HG02973 (cell line): ENCODE data around the gene RHO.
"Not testable (repeated sequence)": the region's sequence is repeated elsewhere in the genome, so short reads cannot be mapped to it uniquely, and the experiment has no call there.

Source experiments
- ATAC-seq: cut with Tn5 transposase; IDR thresholded peaks from one replicate; pipeline ENCODE4 v1.9.1; 2021; ENCODE audit warnings: moderate library complexity; ENCODE audit not compliant: unreplicated experiment

The RHO gene

GRCh38 chr3:129542747-129543146 lies 14.3 kb downstream of the RHO start:
- no peak for ATAC-seq

GRCh38 chr3:129543156-129543790 lies 14.8 kb downstream of the RHO start, which contains the start of gene H1-8:
Gene H1-8, plus strand, starts transcription at chr3:129543175. Its CDS starts 44 bp downstream, at chr3:129543219.
- ATAC-seq = no peak

- ATAC-seq = no peak
These were observed 15.6 kb downstream of the RHO start for GRCh38 chr3:129543999-129544398.

- ATAC-seq = not testable (repeated sequence)
These were observed 17.5 kb downstream of the RHO start for GRCh38 chr3:129545951-129546350.

- no peak for ATAC-seq
These were observed 18.8 kb downstream of the RHO start for GRCh38 chr3:129547241-129547640.

- no peak for ATAC-seq
These were observed 19.9 kb downstream of the RHO start for GRCh38 chr3:129548104-129548965.

- no peak for ATAC-seq
These were observed 20.8 kb downstream of the RHO start for GRCh38 chr3:129549006-129549800.

GRCh38 chr3:129549805-129550204 lies 21.4 kb downstream of the RHO start:
- no peak for ATAC-seq

GRCh38 chr3:129552287-129553050 lies 24.0 kb downstream of the RHO start:
- ATAC-seq = no peak

GRCh38 chr3:129553171-129553570 lies 24.7 kb downstream of the RHO start:
- ATAC-seq = no peak

- ATAC-seq = no peak
These were observed 25.3 kb downstream of the RHO start for GRCh38 chr3:129553719-129554118.

GRCh38 chr3:129554356-129555152 lies 26.1 kb downstream of the RHO start:
- no peak for ATAC-seq

GRCh38 chr3:129555153-129555550 lies 26.7 kb downstream of the RHO start:
- ATAC-seq = no peak

GRCh38 chr3:129555616-129556357 lies 27.3 kb downstream of the RHO start:
- ATAC-seq = no peak

GRCh38 chr3:129556358-129556695 lies 27.9 kb downstream of the RHO start:
- no peak for ATAC-seq

- no peak for ATAC-seq
These were observed 28.6 kb downstream of the RHO start for GRCh38 chr3:129556890-129557547.

- no peak for ATAC-seq
These were observed 29.1 kb downstream of the RHO start for GRCh38 chr3:129557548-129557894.

- ATAC-seq = no peak
These were observed 29.8 kb downstream of the RHO start for GRCh38 chr3:129558081-129558771.
